ENCODE data around the gene PPM1F. TPM values are rescaled to one million over a fixed set of nuclear protein-coding genes. Genes with fewer than 3 reads are reported as not detected.
"Not testable (repeated sequence)": the region's sequence is repeated elsewhere in the genome, so short reads cannot be mapped to it uniquely, and the experiment has no call there.

The PPM1F gene
- total RNA-seq, 1 donor from 2014 or later: 23.6 TPM

DNA sequence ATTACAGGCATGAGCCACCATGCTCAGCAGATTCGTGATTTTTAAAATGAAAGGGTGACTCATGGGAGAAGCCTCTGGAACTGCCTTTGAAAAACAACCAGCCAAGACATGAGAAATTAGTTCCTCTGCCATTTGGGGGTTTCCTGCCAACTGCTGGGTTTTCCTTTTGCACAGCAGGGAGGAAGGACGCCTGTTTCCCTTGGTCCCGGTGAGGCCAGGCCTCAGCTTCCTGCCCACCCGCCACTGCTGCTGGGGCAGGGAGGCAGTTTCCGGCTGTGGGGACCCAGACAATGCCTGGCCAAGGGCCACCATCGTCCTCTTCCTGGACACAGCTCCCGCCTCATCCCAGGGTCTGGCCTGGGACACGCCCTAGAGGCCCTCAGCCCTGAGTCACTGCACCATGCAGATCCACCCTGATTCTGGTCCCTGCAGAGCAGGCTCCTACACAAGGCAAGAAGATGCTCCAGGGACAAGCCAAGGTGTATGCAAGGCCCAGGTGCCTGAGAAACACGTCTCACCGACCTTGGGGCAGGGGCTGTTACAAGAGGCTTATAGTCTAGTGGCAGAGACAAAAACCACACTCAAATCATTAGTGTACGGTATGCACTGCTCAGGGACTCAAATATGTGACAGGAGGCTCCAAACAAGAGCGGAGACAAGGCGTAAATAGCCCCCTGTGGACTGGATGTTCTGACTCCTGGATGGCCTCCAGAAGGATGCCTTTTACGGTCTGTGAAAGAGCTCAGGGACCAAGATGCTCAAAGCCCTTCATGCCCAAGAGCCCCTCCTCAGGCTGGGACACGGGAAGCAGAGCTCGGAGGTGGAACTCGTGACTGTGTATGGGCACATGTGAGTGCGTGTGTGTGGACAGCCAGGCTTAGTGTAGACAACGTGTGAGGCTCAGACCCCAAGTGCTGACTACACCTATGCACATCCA lies 10.0 kb downstream of the PPM1F start:
- DNase-seq (ENCODE audit: low read depth): no peak
- TF ChIP-seq, protein P1, sequence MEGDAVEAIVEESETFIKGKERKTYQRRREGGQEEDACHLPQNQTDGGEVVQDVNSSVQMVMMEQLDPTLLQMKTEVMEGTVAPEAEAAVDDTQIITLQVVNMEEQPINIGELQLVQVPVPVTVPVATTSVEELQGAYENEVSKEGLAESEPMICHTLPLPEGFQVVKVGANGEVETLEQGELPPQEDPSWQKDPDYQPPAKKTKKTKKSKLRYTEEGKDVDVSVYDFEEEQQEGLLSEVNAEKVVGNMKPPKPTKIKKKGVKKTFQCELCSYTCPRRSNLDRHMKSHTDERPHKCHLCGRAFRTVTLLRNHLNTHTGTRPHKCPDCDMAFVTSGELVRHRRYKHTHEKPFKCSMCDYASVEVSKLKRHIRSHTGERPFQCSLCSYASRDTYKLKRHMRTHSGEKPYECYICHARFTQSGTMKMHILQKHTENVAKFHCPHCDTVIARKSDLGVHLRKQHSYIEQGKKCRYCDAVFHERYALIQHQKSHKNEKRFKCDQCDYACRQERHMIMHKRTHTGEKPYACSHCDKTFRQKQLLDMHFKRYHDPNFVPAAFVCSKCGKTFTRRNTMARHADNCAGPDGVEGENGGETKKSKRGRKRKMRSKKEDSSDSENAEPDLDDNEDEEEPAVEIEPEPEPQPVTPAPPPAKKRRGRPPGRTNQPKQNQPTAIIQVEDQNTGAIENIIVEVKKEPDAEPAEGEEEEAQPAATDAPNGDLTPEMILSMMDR (IDR thresholded peaks at IDR 0.05; ENCODE audit: insufficient read depth, low read length, poor library complexity, severe bottlenecking): no peak
- H3K27me3 ChIP-seq (ENCODE audit: control insufficient read depth, insufficient read depth, low read length): no peaks in the 10 kb centered on the region
- H3K4me3 ChIP-seq (ENCODE audit: low read depth, low read length): no peak overlapping the region
- no peaks in the 10 kb centered on the region for H3K36me3 ChIP-seq (ENCODE audit: control insufficient read depth, insufficient read depth, low read length)

DNA sequence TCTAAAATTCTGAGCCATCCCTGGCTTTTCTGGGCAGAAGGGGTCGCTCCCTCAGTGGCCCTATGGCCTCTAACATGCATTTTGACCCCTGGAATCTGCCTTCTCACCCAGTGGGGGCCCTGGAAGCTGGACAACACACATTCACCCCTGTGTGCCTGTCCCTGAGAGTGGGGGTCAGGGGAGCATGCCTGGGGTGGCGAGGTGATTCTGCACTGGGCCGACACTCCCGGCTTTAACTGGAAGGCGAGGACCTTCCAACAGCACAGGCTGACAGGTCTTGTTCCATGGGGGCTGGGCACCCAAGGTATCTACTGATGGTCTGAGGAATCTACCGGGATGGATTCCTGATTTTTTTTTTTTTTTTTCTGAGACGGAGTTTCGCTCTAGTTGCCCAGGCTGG lies 10.7 kb downstream of the PPM1F start:
- TF ChIP-seq, protein P1 (IDR thresholded peaks at IDR 0.05; ENCODE audit: insufficient read depth, low read length, poor library complexity, severe bottlenecking): no peak
- Histone ChIP-seq H3K27me3 (ENCODE audit: control insufficient read depth, insufficient read depth, low read length) (no peaks in the 10 kb centered on the region), H3K36me3 (ENCODE audit: control insufficient read depth, insufficient read depth, low read length) (no peaks in the 10 kb centered on the region), H3K4me3 (ENCODE audit: low read depth, low read length) (no peak overlapping the region)
- no peak for DNase-seq (ENCODE audit: low read depth)

DNA sequence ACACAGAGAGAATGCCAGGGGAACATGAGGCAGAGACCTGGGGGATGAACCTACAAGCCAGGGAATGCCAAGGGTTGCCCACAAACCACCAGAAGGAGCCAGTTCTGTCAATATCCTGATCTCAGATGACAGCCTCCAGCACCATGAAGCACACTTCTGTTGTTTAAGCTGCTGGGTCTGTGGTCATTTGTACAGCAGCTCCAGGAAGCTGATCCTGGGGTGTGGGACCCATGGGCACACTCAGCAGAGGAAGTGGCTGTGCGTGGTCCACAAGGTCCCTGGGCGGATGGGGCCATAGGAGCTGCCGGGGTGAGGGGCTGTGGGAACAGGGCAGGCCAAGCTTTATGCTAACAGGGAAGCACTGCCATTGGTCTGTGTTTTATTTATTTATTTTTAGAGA lies 12.1 kb downstream of the PPM1F start:
- no peak for DNase-seq (ENCODE audit: low read depth)
- H3K4me3 ChIP-seq (ENCODE audit: low read depth, low read length): no peak overlapping the region
- TF ChIP-seq, protein P1 (IDR thresholded peaks at IDR 0.05; ENCODE audit: insufficient read depth, low read length, poor library complexity, severe bottlenecking): no peak
- no peaks in the 10 kb centered on the region for H3K27me3 ChIP-seq (ENCODE audit: control insufficient read depth, insufficient read depth, low read length)
- H3K36me3 ChIP-seq (ENCODE audit: control insufficient read depth, insufficient read depth, low read length): no peaks in the 10 kb centered on the region

DNA sequence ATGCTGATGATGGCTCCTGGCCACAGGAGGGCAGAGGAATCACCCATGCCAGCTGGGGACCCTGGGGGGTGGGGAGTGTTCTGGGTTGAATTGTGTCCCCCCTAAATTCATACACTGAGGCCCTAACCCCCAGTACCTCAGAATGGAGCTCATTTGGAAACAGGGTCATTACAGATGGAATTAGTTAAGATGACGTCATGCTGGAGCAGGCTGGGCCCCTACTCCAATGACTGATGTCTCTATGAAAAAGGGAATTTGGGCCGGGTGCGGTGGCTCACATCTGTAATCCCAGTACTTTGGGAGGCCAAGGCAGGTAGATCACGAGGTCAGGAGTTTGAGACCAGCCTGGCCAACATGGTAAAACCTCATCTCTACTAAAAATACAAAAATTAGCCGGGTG lies 12.7 kb downstream of the PPM1F start:
- DNase-seq (ENCODE audit: low read depth); H3K4me3 ChIP-seq (ENCODE audit: low read depth, low read length); H3K27me3 ChIP-seq (ENCODE audit: control insufficient read depth, insufficient read depth, low read length); H3K36me3 ChIP-seq (ENCODE audit: control insufficient read depth, insufficient read depth, low read length): not testable (repeated sequence)

DNA sequence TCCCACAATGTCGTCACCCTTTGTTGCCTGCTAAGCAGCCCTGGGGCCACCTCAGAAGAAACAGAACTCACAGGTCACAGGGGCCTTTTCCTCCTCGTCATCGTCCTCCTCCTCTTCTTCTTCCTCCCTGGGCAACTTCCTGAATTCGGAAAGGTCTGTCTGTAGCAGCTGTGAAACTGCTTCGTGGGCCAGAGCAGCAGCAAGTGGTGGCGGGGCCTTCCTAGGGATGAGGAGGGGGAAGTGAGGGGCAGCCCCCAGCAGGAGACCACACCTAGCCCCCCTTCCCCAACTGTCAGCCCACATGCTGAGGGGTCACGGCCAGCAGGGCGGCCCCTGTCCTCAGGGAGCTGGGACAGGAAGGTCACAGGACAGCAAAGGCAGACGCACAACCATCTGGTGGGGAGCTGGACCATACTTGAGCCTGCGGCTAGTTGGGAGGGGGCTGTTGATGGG lies 13.2 kb downstream of the PPM1F start:
- H3K27me3 ChIP-seq (ENCODE audit: control insufficient read depth, insufficient read depth, low read length): no peaks in the 10 kb centered on the region
- DNase-seq (ENCODE audit: low read depth): no peak
- TF ChIP-seq, protein P1 (IDR thresholded peaks at IDR 0.05; ENCODE audit: insufficient read depth, low read length, poor library complexity, severe bottlenecking): no peak
- H3K36me3 ChIP-seq (ENCODE audit: control insufficient read depth, insufficient read depth, low read length): no peaks in the 10 kb centered on the region
- H3K4me3 ChIP-seq (ENCODE audit: low read depth, low read length): no peak overlapping the region

DNA sequence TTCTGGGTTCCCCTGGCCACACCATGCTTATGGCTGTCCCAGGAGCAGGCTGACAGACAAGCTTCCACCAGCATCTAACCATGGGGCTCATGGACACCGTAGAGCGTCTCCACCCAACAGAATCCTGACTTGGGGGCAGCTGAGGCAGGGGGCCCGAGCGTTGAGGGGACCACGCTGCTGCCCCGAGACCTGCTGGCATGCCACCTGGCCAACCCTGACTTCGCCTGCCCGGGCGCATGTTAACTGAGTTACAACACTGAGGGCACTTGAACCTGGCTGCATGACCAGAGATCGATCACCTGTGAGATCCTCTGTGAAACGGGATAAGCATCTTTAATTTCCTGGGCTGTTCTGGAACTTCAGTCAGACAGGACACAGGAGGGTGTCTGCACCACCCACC lies 13.7 kb downstream of the PPM1F start:
- TF ChIP-seq, protein P1 (IDR thresholded peaks at IDR 0.05; ENCODE audit: insufficient read depth, low read length, poor library complexity, severe bottlenecking): no peak
- no peaks in the 10 kb centered on the region for H3K36me3 ChIP-seq (ENCODE audit: control insufficient read depth, insufficient read depth, low read length)
- H3K4me3 ChIP-seq (ENCODE audit: low read depth, low read length): no peak overlapping the region
- no peaks in the 10 kb centered on the region for H3K27me3 ChIP-seq (ENCODE audit: control insufficient read depth, insufficient read depth, low read length)
- no peak for DNase-seq (ENCODE audit: low read depth)

Data from kidney epithelial cell (primary cell).